ENCODE data around the gene POMGNT1.

POMGNT1 gene

GRCh38 chr1:46157916-46158311, 40.3 kb downstream of the POMGNT1 start:
- no peak for DNase-seq (ENCODE audit: low read depth in 2 of 2)

- DNase-seq (ENCODE audit: low read depth in 2 of 2) = no peak
Measured at GRCh38 chr1:46153732-46154131, 44.5 kb downstream of the POMGNT1 start.

GRCh38 chr1:46153228-46153627, 45.0 kb downstream of the POMGNT1 start:
- no peak for DNase-seq (ENCODE audit: low read depth in 2 of 2)

GRCh38 chr1:46152016-46152415, 46.2 kb downstream of the POMGNT1 start:
- DNase-seq (ENCODE audit: low read depth in 2 of 2) = no peak

- no peak for DNase-seq (ENCODE audit: low read depth in 2 of 2)
Measured at GRCh38 chr1:46150085-46150484, 48.1 kb downstream of the POMGNT1 start.

GRCh38 chr1:46148318-46148717, 49.9 kb downstream of the POMGNT1 start:
- no peak for DNase-seq (ENCODE audit: low read depth in 2 of 2)

Data from stimulated activated CD8-positive, alpha-beta memory T cell treated with anti-CD3 and anti-CD28 coated beads, Interleukin-2, amount 100 ng/mL, for 48 hours (primary cell).